ENCODE results near the gene KAT2A. TPM values are rescaled to one million over a fixed set of nuclear protein-coding genes. Genes with fewer than 3 reads are reported as not detected.

KAT2A gene
- total and polyA plus RNA-seq, 9 of the 15 experiments (the other 6 are each of a cell fraction or from before 2014, with no cell fraction given) = 1.5 to 80.4 (median 31.9) TPM

- TF ChIP-seq CTCFL (IDR thresholded peaks at IDR 0.05; ENCODE audit: borderline replicate concordance, insufficient read depth, low read depth, low read length, poor library complexity, severe bottlenecking) = no peak
- TF ChIP-seq TSC22D4 (tag; IDR thresholded peaks at IDR 0.05) = no peak
- TF ChIP-seq NCOR1 (IDR thresholded peaks at IDR 0.05) = no peak
- TF ChIP-seq CREB3 (tag; conservative IDR thresholded peaks at IDR 0.05; ENCODE audit: low read depth) = no peak
- TF ChIP-seq ZNF445 (CRISPR knock-in tag; IDR thresholded peaks at IDR 0.05; ENCODE audit: low read depth) = no peak
- TF ChIP-seq HNRNPLL (IDR thresholded peaks at IDR 0.05; ENCODE audit: low read depth, low read length, poor library complexity, severe bottlenecking) = peak; percentile 72
- peak; percentile 19 for TF ChIP-seq KDM5B (IDR thresholded peaks at IDR 0.05; ENCODE audit: insufficient replicate concordance, low read depth, low read length)
- no peak for TF ChIP-seq NFYB (IDR thresholded peaks at IDR 0.05; ENCODE audit: extremely low read depth, insufficient read length)
- 0 out of 2 replicates have a peak, but pooled peaks have one; percentile 5 for TF ChIP-seq L3MBTL2 (IDR thresholded peaks at IDR 0.05)
- no peak for TF ChIP-seq NCOA6 (IDR thresholded peaks at IDR 0.05)
- no peak for TF ChIP-seq LARP7 (IDR thresholded peaks at IDR 0.05)
- TF ChIP-seq, protein P1, sequence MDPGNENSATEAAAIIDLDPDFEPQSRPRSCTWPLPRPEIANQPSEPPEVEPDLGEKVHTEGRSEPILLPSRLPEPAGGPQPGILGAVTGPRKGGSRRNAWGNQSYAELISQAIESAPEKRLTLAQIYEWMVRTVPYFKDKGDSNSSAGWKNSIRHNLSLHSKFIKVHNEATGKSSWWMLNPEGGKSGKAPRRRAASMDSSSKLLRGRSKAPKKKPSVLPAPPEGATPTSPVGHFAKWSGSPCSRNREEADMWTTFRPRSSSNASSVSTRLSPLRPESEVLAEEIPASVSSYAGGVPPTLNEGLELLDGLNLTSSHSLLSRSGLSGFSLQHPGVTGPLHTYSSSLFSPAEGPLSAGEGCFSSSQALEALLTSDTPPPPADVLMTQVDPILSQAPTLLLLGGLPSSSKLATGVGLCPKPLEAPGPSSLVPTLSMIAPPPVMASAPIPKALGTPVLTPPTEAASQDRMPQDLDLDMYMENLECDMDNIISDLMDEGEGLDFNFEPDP (CRISPR knock-in tag; IDR thresholded peaks at IDR 0.05) = no peak
- no peak for TF ChIP-seq ZBTB8A (IDR thresholded peaks at IDR 0.05; ENCODE audit: partially characterized antibody)
- no peak for TF ChIP-seq HNRNPH1 (optimal IDR thresholded peaks at IDR 0.05; ENCODE audit: low read depth, low read length)
Measured at GRCh38 chr17:42153919-42154742, 33.0 kb upstream of the KAT2A start (continued).
